ENCODE data around the gene LPP.
A peak's percentile ranks its signal among the peaks of the same experiment; 100 is the strongest.

LPP gene

DNA sequence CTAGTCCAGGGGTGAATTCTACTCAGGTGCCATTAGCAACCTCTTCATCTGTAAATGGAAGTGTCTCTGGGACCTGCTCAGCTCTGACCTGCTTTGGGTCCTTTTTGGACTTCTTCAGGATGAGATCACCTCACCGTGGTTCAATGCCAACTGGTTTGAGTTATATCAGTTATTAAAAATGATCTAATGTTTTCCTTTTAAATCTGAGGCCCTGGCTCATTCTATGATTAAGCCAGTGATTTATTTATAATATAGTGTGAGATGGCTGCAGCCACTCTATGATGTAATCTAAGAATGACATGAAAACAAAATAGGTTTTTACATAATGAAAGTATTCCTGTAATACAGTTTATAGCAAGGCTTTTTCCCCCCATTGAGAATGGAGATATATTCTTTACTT is 79.4 kb downstream of the LPP start:
- TF ChIP-seq EZH2phosphoT487 (conservative IDR thresholded peaks at IDR 0.05; ENCODE audit: low read length), result no peak
- TF ChIP-seq, protein P1, sequence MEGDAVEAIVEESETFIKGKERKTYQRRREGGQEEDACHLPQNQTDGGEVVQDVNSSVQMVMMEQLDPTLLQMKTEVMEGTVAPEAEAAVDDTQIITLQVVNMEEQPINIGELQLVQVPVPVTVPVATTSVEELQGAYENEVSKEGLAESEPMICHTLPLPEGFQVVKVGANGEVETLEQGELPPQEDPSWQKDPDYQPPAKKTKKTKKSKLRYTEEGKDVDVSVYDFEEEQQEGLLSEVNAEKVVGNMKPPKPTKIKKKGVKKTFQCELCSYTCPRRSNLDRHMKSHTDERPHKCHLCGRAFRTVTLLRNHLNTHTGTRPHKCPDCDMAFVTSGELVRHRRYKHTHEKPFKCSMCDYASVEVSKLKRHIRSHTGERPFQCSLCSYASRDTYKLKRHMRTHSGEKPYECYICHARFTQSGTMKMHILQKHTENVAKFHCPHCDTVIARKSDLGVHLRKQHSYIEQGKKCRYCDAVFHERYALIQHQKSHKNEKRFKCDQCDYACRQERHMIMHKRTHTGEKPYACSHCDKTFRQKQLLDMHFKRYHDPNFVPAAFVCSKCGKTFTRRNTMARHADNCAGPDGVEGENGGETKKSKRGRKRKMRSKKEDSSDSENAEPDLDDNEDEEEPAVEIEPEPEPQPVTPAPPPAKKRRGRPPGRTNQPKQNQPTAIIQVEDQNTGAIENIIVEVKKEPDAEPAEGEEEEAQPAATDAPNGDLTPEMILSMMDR (IDR thresholded peaks at IDR 0.05; ENCODE audit: insufficient read depth, low read length, poor library complexity, severe bottlenecking), result no peak
- no peak overlapping the region for H3K4me3 ChIP-seq (ENCODE audit: insufficient read depth, low read length, poor library complexity, severe bottlenecking)
- H3K27ac ChIP-seq (ENCODE audit: low read depth, low read length), result peak overlapping the region; percentile 99
- H4K20me1 ChIP-seq (ENCODE audit: low read depth, low read length), result no peaks in the 10 kb centered on the region
- no peak overlapping the region for H3K4me2 ChIP-seq (ENCODE audit: low read depth, low read length, poor library complexity, severe bottlenecking)
- no peaks in the 10 kb centered on the region for H3K9me2 ChIP-seq (replicated peaks; ENCODE audit: insufficient read depth, low read length)
- no peak overlapping the region for H2AFZ ChIP-seq (ENCODE audit: low read depth, low read length, severe bottlenecking)
- no peaks in the 10 kb centered on the region for H3K36me3 ChIP-seq (ENCODE audit: low read length)
- peaks cover 52% of the 10 kb centered on the region for H3F3A ChIP-seq (ENCODE audit: insufficient read depth)
- no peak overlapping the region for H3K9ac ChIP-seq (ENCODE audit: low read length)
- H3K9me3 ChIP-seq (ENCODE audit: insufficient read depth, low read length), result no peaks in the 10 kb centered on the region
- H3K27me3 ChIP-seq (ENCODE audit: low read length), result no peaks in the 10 kb centered on the region
- H3K79me2 ChIP-seq (ENCODE audit: insufficient read depth, low read length), result no peaks in the 10 kb centered on the region

GRCh38 chr3:188234132-188234531 is 80.2 kb downstream of the LPP start:
- H3K9ac ChIP-seq (ENCODE audit: low read length), result peak overlapping the region; percentile 45
- H3K27ac ChIP-seq (ENCODE audit: low read depth, low read length), result peak overlapping the region; percentile 99
- H3F3A ChIP-seq (ENCODE audit: insufficient read depth), result peaks cover 58% of the 10 kb centered on the region
- no peak overlapping the region for H2AFZ ChIP-seq (ENCODE audit: low read depth, low read length, severe bottlenecking)
- H3K9me3 ChIP-seq (ENCODE audit: insufficient read depth, low read length), result no peaks in the 10 kb centered on the region
- no peaks in the 10 kb centered on the region for H3K36me3 ChIP-seq (ENCODE audit: low read length)
- TF ChIP-seq EZH2phosphoT487 (conservative IDR thresholded peaks at IDR 0.05; ENCODE audit: low read length), result no peak
- TF ChIP-seq, protein P1 (IDR thresholded peaks at IDR 0.05; ENCODE audit: insufficient read depth, low read length, poor library complexity, severe bottlenecking), result no peak
- H4K20me1 ChIP-seq (ENCODE audit: low read depth, low read length), result no peaks in the 10 kb centered on the region
- no peaks in the 10 kb centered on the region for H3K9me2 ChIP-seq (replicated peaks; ENCODE audit: insufficient read depth, low read length)
- H3K79me2 ChIP-seq (ENCODE audit: insufficient read depth, low read length), result no peaks in the 10 kb centered on the region
- H3K4me2 ChIP-seq (ENCODE audit: low read depth, low read length, poor library complexity, severe bottlenecking), result no peak overlapping the region
- H3K27me3 ChIP-seq (ENCODE audit: low read length), result no peaks in the 10 kb centered on the region
- no peak overlapping the region for H3K4me3 ChIP-seq (ENCODE audit: insufficient read depth, low read length, poor library complexity, severe bottlenecking)

- peak overlapping the region; percentile 85 for H3K4me2 ChIP-seq (ENCODE audit: low read depth, low read length, poor library complexity, severe bottlenecking)
Measured at GRCh38 chr3:188236271-188236670, 82.3 kb downstream of the LPP start.

More at GRCh38 chr3:188236271-188236670, 82.3 kb downstream of the LPP start:
- no peaks in the 10 kb centered on the region for H3K9me3 ChIP-seq (ENCODE audit: insufficient read depth, low read length)
- peak overlapping the region; percentile 32 for H3K4me3 ChIP-seq (ENCODE audit: insufficient read depth, low read length, poor library complexity, severe bottlenecking)
- H3K79me2 ChIP-seq (ENCODE audit: insufficient read depth, low read length), result peaks cover 3% of the 10 kb centered on the region; the same call in 1 of the 2 replicates
- no peaks in the 10 kb centered on the region for H3K9me2 ChIP-seq (replicated peaks; ENCODE audit: insufficient read depth, low read length)
- peak overlapping the region; percentile 68 for H3K9ac ChIP-seq (ENCODE audit: low read length)
- H4K20me1 ChIP-seq (ENCODE audit: low read depth, low read length), result no peaks in the 10 kb centered on the region
- peak overlapping the region; percentile 99 for H3K27ac ChIP-seq (ENCODE audit: low read depth, low read length)
- H3K36me3 ChIP-seq (ENCODE audit: low read length), result no peaks in the 10 kb centered on the region
- no peak for TF ChIP-seq EZH2phosphoT487 (conservative IDR thresholded peaks at IDR 0.05; ENCODE audit: low read length)
- TF ChIP-seq, protein P1 (IDR thresholded peaks at IDR 0.05; ENCODE audit: insufficient read depth, low read length, poor library complexity, severe bottlenecking), result no peak
- H3K27me3 ChIP-seq (ENCODE audit: low read length), result no peaks in the 10 kb centered on the region
- H3F3A ChIP-seq (ENCODE audit: insufficient read depth), result peaks cover 79% of the 10 kb centered on the region
- no peak overlapping the region for H2AFZ ChIP-seq (ENCODE audit: low read depth, low read length, severe bottlenecking)

Measured in SU-DHL-6 (cell line).